SHP77 (cell line): ENCODE results near the gene USP11.

Experiments used
- DNase-seq, 2 experiments: peaks; one replicate each; lab custom pipeline; 2025; lab: John Stamatoyannopoulos, UW

The USP11 gene

DNA sequence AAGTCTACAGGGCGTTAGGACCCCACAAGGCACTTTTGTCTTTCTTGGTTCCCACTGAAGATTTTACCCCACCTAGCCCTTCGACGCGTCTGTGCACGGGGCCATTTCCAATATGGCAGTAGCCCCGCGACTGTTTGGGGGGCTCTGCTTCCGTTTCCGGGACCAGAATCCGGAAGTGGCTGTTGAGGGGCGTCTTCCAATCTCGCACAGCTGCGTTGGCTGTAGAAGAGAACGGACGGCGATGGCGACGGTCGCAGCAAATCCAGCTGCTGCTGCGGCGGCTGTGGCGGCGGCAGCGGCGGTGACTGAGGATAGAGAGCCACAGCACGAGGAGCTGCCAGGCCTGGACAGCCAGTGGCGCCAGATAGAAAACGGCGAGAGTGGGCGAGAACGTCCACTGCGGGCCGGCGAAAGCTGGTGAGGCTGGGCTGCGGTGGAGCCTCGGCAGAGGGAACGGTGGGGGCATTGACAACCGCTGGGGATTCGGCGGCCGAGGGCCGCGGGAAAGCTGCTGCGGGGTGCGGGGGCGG lies at the start of gene USP11:
TSS of gene USP11 (plus strand) at position 207 of the 530 bp plus-strand sequence. CDS start at position 242, 35 bp downstream.
- peak; percentile 52 to 64 for DNase-seq

DNA sequence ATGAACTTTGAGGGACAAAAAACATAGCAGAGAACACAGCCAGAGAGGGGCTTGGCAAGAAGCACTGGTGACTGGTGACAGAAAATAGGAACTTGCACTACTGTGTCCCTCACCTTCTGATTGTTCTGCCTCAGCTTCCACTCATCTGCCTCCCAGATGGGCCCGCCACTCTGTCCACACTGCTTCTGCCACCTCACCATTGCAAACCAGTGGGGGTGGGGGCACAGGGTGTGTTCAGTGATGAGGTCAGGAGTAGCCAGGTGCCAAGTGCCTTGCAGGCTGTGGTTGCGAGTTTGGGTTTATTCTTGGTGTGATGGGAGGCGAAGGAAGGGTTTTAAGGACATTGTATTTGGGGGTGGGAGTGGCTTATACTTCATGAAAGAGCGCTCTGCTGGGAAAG lies 48.3 kb upstream of the USP11 start:
- no peak for DNase-seq

DNA sequence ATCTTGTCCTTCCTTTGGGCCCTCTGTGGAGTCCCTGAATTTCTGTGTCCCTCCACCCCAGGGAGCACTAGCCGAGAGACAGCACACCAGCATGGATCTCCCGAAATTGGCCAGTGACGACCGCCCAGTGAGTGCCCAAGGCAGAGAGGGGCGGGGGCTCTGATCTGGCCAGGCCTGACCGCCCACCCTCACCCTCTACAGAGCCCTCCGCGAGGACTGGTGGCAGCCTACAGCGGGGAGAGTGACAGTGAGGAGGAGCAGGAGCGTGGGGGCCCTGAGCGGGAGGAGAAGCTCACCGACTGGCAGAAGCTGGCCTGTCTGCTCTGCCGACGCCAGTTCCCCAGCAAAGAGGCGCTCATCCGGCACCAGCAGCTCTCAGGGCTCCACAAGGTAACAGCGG lies 47.6 kb upstream of the USP11 start:
- DNase-seq: no peak

DNA sequence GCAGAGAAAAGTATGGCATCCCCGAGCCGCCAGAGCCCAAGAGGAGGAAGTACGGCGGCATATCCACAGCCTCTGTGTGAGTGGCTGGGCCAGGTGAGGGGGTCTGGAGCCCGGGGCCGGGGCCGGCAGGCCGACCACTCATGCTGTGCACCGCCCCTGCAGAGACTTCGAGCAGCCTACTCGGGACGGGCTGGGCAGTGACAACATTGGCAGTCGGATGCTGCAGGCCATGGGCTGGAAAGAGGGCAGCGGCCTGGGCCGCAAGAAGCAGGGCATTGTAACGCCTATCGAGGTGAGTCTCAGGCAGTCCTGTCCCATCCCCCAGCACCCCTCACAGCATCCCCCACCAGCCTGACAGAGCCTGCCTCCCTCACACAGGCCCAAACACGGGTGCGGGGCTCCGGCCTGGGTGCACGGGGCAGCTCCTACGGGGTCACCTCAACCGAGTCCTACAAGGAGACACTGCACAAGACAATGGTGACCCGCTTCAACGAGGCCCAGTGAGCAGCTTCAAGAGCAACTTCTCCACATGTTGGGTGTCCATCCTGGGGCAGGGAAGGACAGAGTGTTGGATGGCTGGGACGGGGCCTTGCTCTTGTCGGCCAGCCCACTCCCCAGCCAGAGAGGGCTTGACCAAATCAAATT lies 46.6 kb upstream of the USP11 start:
- DNase-seq: no peak

DNA sequence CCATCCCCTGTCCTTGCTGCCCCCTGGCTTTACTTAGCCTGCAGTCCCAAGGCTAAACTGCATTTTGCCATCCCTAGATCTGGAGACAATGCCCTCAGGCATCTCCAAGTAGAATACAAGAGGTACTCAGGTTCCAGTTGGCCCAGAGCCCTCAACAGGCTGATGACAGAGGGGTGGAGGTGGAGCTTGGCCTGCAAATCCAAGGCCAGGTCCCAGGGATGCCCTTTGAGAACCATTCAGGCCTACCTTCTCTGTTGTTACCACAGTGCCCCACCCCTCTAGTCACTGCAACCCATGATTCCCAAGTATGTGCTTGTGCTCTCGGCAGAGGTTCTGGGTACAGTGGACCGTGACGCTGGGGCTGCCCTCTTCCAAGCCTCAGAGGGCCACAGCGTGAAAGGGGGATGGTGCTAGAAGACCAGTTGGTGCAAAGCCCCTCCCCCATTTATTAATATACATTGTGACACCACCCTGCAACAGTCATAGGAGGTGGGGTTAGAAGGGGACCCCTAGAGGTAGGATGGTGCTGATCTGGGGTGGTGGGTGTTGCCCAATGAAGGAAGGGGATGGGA lies 45.6 kb upstream of the USP11 start:
- DNase-seq: no peak

DNA sequence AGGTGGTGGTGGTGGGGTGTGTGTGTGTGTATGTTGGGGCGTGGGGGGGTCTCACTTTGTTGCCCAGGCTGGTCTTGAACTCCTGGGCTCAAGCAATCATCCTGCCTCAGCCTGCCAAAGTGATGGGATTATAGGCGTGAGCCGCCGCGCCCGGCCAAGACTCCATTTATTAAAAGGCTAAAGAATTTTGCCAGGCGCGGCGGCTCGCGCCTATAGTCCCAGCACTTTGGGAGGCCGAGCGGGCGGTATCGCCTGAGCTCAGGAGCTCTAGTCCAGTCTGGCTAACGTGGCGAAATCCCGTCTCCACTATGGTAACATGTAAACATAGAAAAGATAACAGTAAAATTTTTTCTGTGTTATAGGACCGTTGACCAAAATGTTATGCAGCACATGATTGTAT lies 42.9 kb upstream of the USP11 start:
- DNase-seq: no peak

DNA sequence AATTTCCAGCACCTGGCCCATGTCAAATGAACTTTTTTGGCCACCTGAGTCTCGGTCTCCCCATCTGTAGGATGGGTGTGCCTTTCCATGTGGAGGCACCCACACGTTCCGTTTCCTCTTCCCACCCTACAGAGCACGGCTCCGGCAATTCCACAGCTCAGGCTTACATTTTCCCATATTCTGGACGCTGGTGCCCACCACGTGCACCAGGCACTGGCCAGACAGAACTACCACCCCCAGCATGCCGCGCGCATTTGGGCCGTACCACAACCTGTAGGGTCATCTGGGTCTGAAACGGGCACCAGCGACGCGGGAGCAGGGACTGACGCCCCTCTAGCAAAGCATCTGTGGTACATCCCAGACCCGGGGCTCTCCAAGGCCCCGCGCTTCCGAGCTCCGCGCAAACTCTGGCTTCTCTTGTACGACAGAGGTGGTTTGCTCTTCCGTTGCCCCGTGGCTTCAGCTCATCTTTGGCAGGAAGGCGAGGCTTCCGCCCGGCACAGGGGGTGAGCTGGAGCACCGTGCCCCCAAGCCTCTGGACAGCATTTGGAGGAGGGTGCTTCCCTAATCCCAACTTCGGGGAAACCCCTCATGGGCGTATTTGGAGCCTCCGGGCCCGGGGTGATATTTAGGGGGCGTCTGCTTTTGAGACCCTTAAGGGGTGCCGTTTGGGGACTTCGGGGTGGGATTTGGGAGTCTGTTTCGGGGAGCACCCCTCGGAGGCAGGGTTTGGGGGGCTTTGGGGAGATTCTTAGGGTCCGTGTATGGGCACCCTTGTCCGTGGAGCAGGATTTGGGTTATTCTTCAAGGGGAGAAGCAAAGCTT lies 42.2 kb upstream of the USP11 start:
- DNase-seq: peak; percentile 83 to 89

DNA sequence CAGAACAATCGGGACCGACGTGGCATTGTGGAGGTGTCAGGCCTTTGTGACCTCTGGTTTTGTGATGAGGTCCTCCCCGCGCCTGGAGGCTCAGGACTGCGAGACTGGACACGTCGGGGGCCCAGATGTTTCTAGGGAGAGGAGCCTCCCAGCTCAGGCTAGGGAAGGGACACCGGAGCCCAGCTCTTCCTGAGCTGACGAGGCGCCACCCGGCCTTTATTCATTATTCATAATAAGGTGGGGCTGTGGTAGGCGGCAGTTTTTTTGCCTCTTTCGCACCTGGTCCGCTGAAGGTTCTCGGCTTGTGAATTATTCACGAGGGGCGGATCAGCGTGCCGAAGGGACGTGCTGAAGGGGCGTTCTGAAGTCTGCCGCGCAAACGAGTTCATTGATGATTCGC lies 41.5 kb upstream of the USP11 start:
- peak; percentile 34 for DNase-seq

DNA sequence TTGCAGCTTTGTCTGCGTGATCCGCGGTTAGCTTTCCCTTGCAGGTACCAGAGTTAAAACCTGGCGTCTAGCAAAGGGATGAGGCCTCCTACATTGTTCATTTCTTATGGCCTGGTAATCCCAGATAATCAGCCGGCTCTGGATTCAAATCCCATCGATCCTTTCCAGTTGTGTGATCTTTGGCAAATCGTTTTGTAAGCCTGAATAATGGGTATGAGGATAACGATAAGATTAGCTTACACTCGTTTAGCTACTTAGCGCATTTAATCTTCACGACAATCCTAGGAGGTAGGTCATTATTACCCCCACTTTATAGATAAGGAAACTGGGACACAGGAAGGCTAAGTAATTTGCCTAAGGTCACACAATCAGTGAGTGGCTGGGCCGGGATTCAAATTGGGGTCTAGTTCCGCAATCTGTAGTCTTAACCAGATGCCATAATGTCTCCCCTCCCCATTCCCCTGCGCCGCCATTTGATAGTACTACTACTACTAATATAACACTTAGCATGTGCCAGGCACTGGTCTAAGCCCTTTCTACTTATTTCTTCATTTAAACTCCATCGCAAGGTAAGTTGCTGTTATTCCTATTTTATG lies 40.9 kb upstream of the USP11 start:
- DNase-seq: no peak

DNA sequence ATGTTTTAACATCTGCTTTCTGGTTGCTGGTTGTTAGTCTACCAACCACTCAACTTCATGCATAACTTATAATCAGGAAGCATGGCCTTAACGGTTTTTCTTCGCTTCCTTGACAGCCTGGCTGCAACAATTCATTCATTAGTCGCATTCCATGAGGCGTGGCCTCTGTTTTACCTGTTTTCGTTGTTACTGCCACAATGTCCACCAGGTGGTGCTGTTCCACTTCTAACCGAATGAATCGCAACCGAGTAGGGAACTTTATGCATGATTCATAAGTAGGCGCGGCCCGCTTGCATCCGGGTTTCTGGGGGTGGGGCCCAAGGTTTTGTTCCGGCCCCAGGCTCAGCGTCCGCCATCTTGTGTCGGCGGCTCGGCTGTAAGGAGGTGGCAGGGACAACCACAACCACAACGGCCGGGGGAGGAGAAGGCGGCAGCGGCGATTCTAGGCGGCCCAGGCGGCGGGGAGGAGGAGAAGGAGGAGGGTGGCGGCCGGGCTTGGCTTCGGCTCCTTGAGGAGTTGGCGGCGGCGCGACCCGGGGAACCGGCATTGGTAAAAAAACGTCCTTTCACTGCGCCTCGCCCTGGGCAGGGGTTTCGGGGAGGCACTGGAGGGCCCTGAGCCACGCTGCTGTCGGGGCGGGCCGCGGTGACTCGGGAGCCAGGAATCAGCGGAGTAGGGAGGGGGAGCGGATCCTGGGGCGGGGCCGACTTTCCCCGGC lies 39.2 kb upstream of the USP11 start, which contains the start of gene UBA1:
TSS of gene UBA1 (plus strand) at position 355 of the 719 bp plus-strand sequence. CDS start 4,974 bp downstream, outside the sequence.
- peak; percentile 80 to 82 for DNase-seq

DNA sequence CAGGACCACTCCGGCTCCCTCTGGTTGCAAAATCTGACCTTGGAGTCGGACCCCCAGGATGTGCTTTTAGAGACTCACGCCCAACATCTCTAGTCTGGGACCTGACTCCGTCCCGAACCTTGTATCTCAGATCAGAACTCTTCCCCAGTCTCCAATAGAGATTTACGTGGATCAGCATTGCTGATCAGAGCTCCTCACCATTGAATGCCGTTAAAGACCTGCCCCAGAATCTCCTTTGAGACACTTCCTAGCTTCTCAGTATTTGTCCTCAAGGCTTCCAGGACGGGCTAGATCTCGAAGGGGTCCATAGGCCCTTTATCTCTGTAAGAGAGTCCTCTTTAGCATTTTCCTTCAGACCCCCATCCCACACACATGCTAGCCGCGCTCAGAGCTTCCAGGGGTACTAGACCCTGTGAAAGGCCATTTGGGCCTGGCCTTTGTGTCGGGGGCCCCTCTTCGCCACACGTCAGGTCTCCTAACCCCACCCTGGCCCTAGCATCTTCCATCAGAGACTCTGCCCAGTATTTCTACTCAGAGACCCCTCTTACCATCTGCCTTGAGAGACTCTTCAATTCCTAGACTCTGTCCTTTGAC lies 38.5 kb upstream of the USP11 start:
- DNase-seq: no peak

DNA sequence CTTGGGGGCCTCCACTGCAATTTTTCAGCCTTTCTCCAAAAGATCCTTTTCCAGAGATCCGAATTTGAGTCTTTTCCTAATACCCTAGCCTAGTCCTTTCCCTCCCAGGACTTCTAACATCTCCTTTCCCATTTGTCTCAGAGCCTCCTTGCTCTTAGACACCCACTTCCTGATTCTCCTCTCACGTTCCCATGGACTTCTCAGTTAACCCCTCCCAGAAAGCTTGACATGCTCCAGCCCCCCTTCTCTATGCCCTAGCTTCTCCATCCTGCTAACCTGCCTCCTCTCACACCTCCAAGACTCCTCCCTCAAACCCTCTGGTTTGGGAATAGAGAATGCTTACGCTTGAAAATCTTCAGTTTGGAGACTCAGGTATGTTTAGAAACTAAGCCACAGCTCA lies 36.7 kb upstream of the USP11 start:
- DNase-seq: no peak

DNA sequence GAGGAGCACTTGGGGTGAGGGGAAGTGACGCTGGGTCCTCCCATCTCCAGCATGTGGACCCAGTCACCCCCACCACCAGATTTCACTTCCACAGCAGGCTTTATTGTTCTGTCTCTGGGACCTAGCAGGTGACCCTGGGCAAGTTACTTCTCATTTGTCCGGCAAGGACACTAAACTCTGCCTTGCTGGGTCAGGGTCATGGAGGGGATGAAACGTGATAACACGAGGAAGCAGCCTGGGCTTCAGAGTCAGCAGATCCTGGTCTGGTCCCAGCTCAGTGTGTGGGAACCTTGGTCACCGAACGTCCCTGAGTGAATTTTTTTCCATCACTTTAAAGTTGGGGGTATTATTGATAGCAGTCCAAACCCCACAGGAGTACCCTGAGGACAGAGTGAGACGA lies 35.3 kb upstream of the USP11 start:
- DNase-seq: no peak

DNA sequence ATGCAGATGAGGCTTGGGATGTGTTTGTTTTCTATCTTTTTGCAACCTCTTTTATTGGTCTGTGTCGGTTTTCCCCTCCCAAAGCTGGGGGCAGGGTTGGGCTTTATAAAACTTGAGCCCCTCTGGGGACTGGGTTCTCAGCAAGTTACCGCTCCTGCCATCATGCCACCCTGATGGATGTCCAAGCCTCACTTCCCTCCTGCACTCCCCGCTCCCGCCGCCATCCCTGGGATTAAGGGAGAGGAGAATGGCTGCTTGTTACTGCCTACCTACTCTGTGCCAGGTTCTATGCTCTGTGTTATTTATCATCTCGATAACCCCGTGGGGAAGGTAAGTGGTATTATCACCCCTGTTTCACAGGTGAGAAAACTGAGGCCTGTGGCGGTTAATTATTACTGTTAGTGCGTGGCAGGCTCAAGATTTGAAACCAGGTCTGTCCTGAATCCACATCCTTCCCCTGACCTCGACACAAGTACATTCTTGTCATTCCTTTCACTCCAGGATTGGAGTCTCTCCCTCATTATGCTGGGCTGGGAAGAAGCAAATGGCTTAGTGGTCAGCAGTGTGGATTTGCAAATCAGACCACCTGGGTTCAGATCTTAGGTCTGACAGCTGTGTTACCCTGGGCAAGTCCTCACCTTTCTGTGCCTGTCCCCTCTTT lies 34.7 kb upstream of the USP11 start:
- DNase-seq: no peak

DNA sequence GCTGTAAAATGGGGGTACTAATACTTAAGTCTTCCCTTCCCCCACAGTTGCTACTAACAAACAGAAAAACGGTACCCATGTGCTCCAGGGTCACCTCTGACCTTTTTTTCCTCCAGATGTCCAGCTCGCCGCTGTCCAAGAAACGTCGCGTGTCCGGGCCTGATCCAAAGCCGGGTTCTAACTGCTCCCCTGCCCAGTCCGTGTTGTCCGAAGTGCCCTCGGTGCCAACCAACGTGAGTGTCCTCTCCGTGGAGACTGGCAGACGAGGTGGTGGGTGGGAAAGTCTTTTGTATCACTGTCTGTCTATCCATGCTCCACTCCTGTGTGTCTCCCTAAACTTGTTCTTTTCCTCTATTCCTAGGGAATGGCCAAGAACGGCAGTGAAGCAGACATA lies 34.1 kb upstream of the USP11 start:
- DNase-seq: no peak

DNA sequence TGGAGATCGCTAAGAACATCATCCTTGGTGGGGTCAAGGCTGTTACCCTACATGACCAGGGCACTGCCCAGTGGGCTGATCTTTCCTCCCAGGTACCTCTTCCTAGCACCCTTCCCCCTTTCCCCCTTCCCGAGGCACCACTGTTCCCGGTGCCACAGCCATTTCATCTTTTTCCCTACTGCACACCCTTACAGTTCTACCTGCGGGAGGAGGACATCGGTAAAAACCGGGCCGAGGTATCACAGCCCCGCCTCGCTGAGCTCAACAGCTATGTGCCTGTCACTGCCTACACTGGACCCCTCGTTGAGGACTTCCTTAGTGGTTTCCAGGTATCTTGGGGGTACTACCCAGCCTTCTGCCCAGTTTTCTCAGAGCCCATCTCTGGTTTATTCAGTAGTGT lies 33.5 kb upstream of the USP11 start:
- DNase-seq: no peak

DNA sequence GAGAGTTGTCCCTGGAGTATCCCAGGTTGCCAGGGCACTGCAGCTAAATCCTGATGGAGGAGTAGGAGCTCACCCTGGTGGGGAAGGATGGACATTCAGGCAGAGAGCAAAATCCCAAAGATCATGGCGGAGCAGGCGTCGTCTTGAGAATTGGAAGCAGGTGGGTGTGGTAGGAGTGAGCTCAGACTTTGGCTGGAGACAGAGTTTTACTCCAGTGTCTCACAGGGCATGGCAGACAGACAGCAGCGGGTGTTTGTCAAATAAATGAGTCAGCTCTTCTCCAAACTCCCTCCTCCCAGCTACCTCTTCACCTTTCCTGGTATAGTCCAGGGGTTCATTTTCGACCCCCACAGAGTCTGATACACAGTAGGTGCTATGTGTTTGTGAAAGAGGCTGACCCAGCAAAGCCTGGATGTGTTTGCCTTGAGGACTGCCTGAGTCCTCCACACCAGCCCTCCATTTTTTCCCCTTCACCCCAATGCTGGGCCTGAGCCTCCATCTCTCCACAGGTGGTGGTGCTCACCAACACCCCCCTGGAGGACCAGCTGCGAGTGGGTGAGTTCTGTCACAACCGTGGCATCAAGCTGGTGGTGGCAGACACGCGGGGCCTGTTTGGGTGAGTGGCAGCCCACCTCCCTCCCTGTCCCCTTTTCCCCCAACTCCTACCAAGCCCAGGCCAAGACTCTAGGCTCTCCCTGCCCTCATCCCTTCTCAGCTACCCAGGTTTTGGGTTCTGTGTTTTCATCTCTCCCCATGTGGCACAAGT lies 32.2 kb upstream of the USP11 start:
- DNase-seq: no peak

DNA sequence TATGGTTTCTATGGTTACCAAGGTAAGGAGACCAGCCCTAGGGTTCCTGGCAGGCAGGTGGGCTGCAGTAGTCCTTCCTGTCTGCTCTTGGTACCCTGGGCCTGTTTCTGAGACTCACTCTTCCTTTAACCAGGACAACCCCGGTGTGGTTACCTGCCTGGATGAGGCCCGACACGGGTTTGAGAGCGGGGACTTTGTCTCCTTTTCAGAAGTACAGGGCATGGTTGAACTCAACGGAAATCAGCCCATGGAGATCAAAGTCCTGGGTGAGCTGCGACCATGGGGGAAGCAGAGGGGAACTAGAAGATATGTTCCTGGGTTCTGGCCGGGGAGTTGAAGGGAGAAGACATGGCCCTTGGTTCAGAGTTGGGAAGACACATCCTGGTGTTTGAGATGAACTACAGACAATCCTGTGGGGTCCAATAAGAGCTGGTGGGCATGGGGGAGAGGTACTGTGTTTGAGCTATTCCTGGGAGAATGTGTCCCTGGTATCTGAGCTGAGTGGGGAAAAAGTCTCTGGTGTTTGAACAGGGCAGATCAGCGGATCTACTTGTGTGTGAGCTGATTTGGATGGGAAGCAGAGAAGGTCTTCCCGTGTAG lies 31.4 kb upstream of the USP11 start:
- DNase-seq: no peak

DNA sequence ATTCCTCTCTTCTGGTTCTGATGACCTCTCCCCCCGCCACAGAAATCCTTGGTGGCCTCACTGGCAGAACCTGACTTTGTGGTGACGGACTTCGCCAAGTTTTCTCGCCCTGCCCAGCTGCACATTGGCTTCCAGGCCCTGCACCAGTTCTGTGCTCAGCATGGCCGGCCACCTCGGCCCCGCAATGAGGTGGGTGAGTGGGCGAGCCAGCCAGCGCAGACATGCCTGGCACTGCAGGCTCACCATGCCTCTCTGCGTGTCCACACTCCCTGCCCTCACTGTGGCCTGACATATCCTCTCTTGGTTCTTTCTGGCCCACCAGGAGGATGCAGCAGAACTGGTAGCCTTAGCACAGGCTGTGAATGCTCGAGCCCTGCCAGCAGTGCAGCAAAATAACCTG lies 30.5 kb upstream of the USP11 start:
- DNase-seq: no peak

DNA sequence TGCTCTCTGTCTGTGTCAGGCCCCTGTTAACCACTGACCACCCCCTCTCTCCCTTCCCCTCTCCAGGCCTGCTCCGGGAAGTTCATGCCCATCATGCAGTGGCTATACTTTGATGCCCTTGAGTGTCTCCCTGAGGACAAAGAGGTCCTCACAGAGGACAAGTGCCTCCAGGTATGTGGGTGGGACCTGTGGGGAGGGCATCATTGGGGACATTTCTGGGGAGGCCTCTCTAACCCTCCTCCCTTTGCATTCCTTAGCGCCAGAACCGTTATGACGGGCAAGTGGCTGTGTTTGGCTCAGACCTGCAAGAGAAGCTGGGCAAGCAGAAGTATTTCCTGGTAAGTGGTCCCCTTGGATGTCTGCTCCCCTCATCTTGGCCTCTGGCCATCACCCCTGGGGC lies 29.9 kb upstream of the USP11 start:
- DNase-seq: no peak
